C4-2B (cell line): Measurements from ENCODE around the gene INPP5J.

Experiments
- CTCF ChIP-seq: fragments of 450-650 bp; conservative IDR thresholded peaks from 2 replicates; pipeline ENCODE4 v1.5.1; 2017; ENCODE audit warnings: mild to moderate bottlenecking
- ZFX ChIP-seq: fragments of 450-650 bp; IDR thresholded peaks from 2 replicates; pipeline ENCODE4 v1.6.1; 2017

GRCh38 chr22:31150615-31151014 lies 27.8 kb downstream of the INPP5J start:
- no peak; the same call in 1 of the 2 replicates for TF ChIP-seq CTCF
- TF ChIP-seq ZFX: no peak
